Measurements from ENCODE around the gene PDLIM1.
"Not testable (repeated sequence)": the region's sequence is repeated elsewhere in the genome, so short reads cannot be mapped to it uniquely, and the experiment has no call there.

The PDLIM1 gene

DNA sequence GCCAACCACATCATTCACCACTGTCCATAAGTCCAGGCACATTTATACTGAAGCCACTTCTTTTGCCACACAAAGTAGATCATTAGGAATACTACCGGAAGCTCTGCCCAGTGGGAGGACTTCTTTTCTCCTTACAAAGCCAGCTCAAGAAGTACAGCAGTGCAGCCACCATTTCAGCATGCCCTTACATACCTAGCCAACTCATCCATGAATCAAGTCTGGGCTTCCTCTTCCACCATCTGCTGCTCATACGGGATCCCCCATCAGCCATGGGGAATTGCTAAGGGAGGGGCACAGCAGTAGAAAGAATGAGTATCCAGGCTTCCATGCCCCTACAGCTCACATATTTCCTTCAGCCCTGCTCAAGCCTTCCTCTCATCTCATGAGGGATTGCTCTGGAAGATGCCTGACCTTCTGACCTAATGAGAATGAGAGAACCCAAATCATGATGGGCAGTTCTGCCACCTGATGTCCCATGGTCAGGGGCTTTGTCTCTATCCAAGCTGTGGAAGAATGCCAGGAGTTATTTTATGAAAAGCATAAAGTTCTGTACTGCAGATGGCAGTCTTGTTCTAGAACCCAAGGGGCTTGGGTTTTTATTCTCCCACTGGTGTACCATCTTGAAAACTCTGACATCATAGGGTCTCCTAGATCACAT lies 57.3 kb downstream of the PDLIM1 start:
- DNase-seq, result no peak
- intact Hi-C loops (cut with DNase I), result no loop called here

DNA sequence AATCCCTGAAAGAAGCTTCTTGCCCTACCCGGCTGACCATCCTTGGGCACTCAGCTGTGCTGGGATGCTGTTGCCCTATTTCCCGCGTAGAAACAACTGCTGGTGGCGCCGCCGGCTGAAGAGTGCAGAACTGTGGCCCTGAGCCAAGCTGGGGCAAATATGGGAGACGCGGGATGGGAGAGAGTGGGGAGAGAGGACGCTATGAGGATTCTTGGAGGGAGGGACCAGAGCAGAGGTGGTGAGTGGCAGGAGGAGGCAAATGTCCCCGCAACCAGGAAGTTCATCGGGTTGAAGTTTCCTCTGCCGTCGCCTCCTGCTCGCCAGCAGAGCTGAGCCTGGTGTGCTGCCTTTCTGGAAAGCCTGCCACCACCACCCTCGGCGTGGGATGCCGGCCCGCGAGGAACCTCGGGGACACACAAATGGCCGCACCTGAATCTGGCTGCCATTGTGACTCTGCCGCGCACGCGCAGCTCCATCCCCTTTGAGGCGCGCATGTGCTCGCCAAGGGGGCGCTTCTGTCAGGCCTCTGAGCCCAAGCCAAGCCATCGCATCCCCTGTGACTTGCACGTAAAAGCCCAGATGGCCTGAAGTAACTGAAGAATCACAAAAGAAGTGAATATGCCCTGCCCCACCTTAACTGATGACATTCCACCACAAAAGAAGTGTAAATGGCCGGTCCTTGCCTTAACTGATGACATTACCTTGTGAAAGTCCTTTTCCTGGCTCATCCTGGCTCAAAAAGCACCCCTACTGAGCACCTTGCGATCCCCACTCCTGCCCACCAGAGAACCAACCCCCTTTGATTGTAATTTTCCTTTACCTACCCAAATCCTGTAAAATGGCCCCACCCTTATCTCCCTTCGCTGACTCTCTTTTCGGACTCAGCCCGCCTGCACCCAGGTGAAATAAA lies 59.9 kb downstream of the PDLIM1 start:
- peak in 40 of 42 donors; percentile 12 to 76 (median 52) for DNase-seq
- intact Hi-C loops (cut with DNase I), result not testable (repeated sequence)

DNA sequence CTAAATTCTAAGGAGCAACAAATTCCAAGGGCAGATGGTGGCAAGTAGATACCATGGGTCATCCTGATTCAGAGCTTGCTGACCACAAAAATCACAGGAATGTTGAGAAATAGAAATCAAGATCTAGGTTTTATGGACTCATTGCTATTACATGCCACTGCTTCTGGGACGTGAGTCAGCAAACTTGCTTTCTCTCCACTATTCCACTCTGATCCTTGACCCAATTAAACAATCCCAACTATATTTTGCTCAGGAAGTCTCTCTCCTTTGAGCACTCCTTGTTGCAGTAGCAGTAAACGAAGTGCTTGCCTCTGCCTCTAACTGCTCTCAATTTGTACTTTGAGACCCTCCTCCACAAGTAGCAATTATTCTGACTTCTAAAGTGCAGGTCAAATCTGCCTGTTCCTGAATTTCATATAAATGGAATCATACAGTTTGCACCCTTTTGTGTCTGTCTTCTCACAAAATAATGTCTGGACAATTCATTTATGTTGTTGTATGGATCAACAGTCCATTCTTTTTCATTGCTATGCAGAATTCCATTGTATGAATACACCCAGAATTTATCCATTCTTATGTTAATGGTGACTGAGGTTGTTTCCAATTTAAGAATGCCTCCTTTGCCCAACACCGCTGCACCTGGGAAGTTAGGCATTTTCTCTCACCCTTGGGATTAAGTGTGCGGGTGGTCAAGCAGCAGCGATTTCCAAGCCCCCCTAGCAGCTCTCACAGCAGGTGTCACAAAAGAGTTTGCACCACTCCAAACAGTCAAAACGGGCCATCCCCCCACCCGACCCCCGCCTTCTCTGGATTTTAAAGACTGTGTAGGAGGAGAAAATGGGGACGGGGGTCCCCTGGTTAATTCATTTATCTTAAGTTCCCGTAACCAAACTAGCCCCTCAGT lies 60.8 kb downstream of the PDLIM1 start:
- intact Hi-C loops (cut with DNase I), result no loop called here
- DNase-seq, result no peak

DNA sequence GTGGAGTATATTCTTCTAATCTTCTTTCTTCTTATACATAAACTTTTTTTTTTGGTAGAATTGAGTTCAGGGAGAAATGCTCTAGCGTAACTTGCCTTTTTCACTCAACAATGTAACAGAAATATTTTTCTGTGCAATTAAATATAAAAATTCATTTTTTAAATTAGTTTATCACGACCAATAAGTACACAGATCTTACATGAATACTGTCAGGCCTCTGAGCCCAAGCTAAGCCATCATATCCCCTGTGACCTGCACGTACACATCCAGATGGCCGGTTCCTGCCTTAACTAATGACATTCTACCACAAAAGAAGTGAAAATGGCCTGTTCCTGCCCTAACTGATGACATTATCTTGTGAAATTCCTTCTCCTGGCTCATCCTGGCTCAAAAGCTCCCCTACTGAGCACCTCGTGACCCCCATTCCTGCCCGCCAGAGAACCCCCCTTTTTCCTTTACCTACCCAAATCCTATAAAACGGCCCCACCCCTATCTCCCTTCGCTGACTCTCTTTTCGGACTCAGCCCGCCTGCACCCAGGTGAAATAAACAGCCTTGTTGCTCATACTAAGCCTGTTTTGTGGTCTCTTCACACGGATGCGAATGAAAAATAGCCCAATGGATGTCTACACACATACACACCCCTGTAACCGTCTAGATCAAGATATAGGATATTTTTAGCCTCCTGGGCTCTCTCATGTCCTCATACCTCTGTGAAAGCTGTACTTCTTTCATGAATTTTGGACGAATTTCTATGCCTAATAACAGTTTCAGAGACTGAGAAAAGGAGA lies 61.7 kb downstream of the PDLIM1 start:
- intact Hi-C loops (cut with DNase I); DNase-seq: not testable (repeated sequence)

DNA sequence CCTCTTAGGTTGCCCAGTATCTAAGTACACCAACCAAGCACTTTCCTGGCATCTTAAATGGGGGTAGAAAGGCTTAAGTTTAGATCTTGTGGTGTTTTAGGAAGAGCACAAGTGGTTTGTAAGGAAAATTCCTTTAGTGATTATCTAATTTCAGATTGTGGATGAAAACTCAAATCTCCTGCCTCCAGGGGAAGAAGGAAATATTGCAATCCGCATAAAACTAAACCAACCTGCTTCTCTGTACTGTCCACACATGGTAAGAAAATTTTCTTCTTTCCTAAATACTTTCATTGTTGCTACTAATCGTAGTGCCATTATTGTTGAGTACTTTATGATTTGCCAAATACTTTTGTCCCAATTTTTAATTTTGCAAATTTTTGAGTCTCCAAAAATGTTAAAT lies 65.7 kb downstream of the PDLIM1 start:
- DNase-seq, result no peak
- intact Hi-C loops (cut with DNase I), result no loop called here

DNA sequence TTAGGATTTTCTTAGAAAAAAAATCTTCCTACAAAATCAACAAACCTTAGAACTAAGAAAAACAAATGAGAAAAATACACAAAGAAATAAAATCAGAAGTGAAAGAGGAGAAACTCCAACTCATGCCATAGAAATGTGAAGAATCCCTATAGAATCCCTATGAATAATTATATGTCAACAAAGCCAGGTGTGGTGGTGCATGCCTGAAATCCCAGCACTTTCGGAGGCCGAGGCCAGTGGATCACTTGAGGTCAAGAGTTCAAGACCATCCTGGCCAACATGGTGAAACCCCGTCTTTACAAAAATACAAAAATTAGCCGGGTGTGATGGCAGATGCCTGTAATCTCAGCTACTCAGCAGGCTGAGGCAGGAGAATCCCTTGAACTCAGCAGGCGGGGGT lies 69.7 kb downstream of the PDLIM1 start:
- no peak for DNase-seq
- intact Hi-C loops (cut with DNase I), result no loop called here

DNA sequence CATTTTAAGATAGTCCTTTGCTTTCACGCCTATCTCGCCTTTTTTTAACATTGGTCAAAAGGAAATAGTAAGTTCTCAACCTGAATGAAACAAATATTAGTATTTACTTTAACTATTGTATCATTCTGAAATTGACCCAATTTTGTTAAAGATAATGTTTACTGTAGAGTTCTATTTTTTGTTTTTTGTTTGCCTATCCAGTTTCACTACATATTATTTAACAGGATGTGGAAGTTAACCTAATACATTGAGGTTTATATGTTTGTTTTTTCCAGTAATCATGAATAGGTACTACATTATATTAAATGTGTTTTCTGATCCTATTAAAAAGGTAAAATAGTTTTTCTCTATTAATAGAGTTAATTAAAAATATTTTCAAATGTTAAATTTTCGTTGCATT lies 70.3 kb downstream of the PDLIM1 start:
- DNase-seq, result no peak
- intact Hi-C loops (cut with DNase I), result no loop called here

DNA sequence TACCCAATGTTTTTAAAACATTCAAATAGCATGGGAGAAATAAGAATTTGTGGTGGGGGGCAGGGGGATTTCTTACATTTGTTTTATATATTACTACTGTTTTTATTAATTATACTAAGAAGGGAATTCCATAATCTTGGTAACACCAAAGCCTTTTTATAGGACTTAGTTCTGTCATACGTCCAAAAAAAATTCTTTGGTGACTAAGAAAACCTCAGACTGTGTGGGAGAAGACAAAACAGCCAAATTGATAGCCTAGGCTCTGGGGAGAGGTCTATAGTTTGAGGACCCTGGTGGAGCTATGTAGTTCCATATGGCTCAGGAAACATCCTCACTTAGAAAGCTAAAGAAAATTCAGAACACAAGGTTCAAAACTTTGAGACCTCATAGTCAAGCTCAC lies 73.3 kb downstream of the PDLIM1 start:
- intact Hi-C loops (cut with DNase I), result no loop called here
- no peak for DNase-seq

DNA sequence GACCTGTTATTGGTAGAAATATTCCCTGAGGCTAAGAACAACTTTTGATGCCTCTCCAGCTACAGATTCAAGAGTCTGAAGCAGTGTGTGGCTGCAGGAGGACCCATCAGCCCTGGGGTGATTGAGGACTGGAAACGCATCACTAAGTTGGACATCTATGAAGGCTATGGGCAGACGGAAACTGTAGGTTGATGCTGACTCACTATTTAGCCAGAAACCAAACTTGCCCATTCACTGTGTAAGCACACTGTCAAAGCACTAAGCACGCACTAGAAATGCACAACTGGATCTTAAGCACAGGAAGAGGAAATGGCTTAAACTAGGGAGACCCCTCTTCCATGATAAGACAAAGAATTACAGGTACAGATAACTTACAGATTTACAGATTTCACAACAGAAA lies 76.0 kb downstream of the PDLIM1 start:
- intact Hi-C loops (cut with DNase I), result no loop called here
- no peak for DNase-seq

DNA sequence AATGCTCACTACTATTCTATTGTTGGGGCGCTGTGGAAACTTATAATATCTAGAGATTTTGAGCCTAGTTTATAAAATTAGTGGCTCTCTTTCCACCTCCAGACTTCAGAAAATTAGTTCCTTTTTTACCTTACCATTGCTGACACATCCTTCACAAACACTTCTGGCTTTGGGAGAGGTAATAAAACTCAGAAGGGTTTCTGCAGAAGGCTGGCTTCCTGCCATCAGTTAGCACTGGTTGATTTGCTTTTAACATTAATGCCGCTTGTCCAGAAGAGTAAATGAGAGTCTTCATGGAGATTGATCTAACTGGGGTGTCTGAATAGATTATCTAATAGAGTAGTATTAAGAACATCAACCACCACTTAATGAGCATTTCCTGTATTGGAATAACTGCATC lies 76.4 kb downstream of the PDLIM1 start:
- DNase-seq, result no peak
- intact Hi-C loops (cut with DNase I), result no loop called here

DNA sequence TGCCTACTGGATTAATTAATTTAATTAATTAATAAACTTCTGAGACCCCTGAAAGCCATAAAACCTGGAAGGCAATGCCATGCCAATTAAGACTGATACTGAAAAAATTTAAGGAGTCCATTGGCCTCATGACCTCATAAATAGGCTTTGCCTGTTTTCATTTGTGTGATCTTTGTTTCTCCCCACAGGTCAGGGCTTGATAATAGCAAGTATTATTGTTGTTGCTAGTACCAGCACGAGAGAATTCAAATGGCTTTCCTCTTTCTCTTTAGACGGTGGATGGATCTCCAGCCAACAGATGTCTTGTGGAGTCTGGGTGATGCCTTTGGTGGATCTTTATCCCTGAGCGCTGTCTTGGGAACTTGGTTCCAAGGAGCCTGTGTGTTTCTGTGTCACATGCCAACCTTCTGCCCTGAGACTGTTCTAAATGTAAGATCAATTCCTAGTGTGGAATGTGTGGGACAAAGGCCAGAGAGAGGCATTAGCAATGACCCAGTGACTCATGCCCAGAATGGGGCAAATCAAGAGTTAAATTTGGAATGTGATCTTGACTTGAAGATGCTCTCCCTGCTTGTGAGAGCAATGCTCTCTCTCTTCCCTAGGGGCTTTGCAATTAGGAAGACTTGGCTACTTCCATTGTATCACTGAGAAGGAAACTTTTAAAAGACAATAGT lies 79.1 kb downstream of the PDLIM1 start:
- no peak for DNase-seq
- intact Hi-C loops (cut with DNase I), result no loop called here

DNA sequence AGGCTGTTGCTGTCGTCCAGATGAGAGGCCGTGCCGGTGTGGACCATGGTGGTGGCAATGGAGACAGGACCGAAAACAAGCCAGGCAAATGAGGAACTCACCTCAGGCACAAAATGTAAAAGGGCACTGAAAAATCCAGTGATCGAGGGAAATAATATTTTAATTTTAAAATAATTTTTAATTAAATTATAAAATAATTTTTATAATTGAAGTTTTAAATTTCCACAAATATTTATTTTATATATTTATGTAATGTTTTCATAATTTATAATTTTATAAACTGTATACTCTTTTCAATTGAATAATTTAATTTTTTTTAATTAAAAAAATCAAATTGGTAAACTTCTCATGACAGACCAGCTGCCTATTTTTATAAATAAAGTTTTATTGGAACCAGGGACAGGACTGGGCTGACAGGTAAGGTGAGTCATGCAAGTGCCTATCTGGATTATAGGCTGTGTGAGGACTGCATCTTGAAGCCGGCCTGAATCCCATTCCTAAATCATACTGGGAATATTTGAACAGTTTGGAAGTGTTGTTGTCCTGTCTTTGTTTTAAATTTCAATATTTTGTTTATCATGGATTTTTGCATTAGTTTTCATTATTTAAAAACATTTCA lies 81.2 kb downstream of the PDLIM1 start:
- intact Hi-C loops (cut with DNase I), result no loop called here

DNA sequence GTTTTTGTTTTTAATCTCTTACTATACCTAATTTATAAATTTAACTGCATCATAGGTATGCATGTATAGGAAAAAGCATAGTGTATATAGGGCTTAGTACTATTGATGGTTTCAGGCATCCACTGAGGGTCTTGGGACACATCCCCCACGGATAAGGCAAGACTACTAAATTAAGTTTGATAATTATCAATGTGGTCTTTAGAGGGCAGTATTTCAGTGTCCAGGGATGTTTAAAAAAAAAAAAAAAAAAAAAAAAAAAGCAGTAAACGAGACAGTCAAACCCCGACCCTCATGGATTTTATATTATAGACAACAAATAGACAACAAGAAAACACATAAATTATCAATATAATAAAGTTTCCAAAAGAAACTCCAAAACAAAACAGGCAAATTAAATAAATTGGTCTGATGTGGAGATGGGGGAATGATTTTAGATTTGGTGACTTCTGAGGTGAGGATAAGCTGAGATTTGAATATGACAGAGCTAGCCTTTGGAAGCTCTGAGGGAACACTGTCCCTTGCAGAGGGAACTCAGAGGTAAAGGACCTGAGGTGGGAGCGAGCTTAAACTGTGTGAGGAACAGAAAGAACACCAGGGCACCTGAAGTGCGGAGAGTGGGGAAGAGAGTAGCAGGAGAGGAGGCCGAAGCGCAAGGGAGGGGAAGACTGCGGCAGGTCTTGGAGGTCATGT lies 82.0 kb downstream of the PDLIM1 start:
- no peak for DNase-seq
- intact Hi-C loops (cut with DNase I), result no loop called here

More for the DNA sequence above, 81.2 kb downstream of the PDLIM1 start:
- no peak for DNase-seq

DNA sequence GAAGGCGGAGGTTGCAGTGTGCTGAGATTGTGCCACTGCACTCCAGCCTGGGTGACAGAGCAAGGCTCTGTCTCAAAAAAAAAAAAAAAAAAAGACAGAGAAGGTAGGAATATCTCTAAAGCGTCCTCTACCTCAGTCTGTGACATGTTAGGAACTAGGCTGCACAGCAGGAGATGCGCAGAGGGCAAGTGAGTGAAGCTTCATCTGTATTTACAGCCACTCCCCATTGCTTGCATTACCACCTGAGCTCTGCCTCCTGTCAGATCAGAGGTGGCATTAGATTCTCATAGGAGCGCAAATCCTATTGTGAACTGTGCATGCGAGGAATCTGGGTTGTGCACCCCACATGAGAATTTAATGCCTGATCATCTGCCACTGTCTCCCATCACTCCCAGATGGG lies 87.9 kb downstream of the PDLIM1 start:
- intact Hi-C loops (cut with DNase I); DNase-seq: not testable (repeated sequence)

DNA sequence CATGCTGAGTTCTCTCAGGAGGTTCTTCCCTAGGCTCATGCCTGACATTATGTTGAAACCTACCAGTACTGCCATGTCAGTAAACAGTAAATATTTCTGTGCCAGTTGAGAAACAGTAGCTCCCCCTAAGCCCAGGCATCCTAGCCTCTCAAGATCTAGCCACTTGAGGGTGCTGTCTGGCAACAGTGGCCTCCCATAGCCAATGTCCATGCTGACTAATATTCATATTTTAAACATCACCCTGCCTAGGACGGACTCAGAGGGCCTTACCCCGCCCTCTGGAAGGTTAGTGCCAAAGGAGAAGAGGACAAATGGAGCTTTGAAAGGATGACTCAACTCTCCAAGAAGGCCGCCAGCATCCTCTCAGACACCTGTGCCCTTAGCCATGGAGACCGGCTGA lies 89.1 kb downstream of the PDLIM1 start:
- DNase-seq, result no peak
- intact Hi-C loops (cut with DNase I), result no loop called here

DNA sequence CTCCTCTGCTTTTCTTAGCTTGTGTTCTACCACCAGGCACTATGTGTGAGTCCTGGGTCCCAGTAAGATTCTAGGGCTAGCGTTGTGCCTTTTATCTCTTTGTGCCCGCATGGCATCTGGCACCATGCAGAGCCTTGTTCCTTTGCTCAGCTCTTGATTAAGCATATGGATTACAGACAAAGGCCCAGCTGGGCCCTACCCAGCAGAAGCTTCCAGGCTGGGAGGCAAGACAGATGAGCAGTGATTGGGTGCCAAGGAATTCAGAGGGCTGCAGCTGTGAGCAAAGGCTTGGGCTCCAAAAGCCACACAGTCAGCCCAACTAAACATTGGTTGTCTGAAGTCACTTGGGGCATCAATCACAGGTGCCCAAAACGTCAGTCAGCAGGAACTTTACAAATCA lies 94.8 kb downstream of the PDLIM1 start:
- intact Hi-C loops (cut with DNase I), result no loop called here
- DNase-seq, result peak in 37 of 42 donors; percentile 5 to 77 (median 35)

DNA sequence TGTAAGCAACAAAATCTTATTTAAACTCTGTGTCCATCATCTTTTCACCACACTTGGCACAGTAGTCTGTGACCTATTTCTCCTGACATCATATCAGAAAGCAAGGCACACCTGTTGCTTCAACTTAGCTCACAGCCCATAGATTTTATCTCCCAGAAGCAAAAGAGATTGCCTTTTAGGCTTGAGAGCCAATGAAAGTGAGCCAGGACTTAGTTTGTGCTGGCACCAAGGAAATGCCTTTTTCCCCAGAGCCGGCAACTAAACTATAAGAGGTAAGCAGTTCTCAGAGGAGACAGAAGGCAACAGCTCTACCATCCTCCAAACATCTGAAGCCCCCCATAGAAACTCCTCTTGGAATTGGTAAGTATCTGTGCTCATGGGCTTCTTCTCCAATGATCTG lies 96.9 kb downstream of the PDLIM1 start, which contains the start of gene ACSM6:
ACSM6 (plus strand) TSS at position 295 of the 400 bp plus-strand sequence. CDS start 248 bp downstream, outside the sequence.
- DNase-seq, result no peak

More for the DNA sequence above, 96.9 kb downstream of the PDLIM1 start, which contains the start of gene ACSM6:
- intact Hi-C loops (cut with DNase I), result no loop called here

Measured in head of caudate nucleus (tissue), 42 donors.